Inflammatory macrophage (primary cell): Measurements from ENCODE around the gene LIN7B.

Experiments used
- DNase-seq, 2 donors: peaks; one replicate each; pipeline ENCODE4 v3.0.0-alpha.2; 2020 to 2022
- total RNA-seq, 18 experiments: gene quantifications; one replicate each; lab custom pipeline; 2026; ENCODE audit warnings: mixed read lengths in 6 of 18, inconsistent platforms in 2 of 18; lab: John Stamatoyannopoulos, UW

The LIN7B gene
- total RNA-seq: 0.40 to 4.9 (median 1.8) reads per million in 18 experiments

- peak; percentile 65 to 77 for DNase-seq
Measured at GRCh38 chr19:49113762-49114629, at the start of gene LIN7B. Gene LIN7B (plus strand): TSS chr19:49114370. CDS start chr19:49114405, 35 bp downstream.

- no peak for DNase-seq
Measured at GRCh38 chr19:49064768-49065611, 49.2 kb upstream of the LIN7B start, which contains the start of gene NTF4. Gene NTF4 (minus strand): TSS chr19:49064818. CDS start chr19:49061997, 2,821 bp downstream.

- DNase-seq: no peak
Measured at GRCh38 chr19:49065905-49066512, 48.2 kb upstream of the LIN7B start.

- DNase-seq: no peak
Measured at GRCh38 chr19:49067554-49067953, 46.6 kb upstream of the LIN7B start.

- DNase-seq: no peak
Measured at GRCh38 chr19:49069026-49069425, 45.1 kb upstream of the LIN7B start.

- DNase-seq: no peak
Measured at GRCh38 chr19:49070416-49070815, 43.8 kb upstream of the LIN7B start.

GRCh38 chr19:49071860-49072547, 42.2 kb upstream of the LIN7B start:
- DNase-seq: peak in 1 of 2 donors; percentile 25

- DNase-seq: peak; percentile 28 to 46
Measured at GRCh38 chr19:49073514-49074378, 40.4 kb upstream of the LIN7B start.

- DNase-seq: peak; percentile 28 to 53
Measured at GRCh38 chr19:49074869-49075268, 39.3 kb upstream of the LIN7B start.

GRCh38 chr19:49080392-49080791, 33.8 kb upstream of the LIN7B start:
- no peak for DNase-seq

- DNase-seq: no peak
Measured at GRCh38 chr19:49081273-49081672, 32.9 kb upstream of the LIN7B start.

GRCh38 chr19:49084206-49085019, 29.8 kb upstream of the LIN7B start:
- DNase-seq: no peak

- DNase-seq: peak; percentile 99 to 100
Measured at GRCh38 chr19:49085020-49085867, 28.9 kb upstream of the LIN7B start, which contains the start of gene SNRNP70. Gene SNRNP70 (plus strand): TSS chr19:49085451. CDS start chr19:49086415, 964 bp downstream.

GRCh38 chr19:49085868-49086232, 28.3 kb upstream of the LIN7B start:
- DNase-seq: no peak

GRCh38 chr19:49086296-49086695, 27.9 kb upstream of the LIN7B start:
- no peak for DNase-seq

- no peak for DNase-seq
Measured at GRCh38 chr19:49091391-49092038, 22.7 kb upstream of the LIN7B start.

- DNase-seq: no peak
Measured at GRCh38 chr19:49092686-49093085, 21.5 kb upstream of the LIN7B start.
